ENCODE results near the gene KIAA0753. TPM values are rescaled to one million over a fixed set of nuclear protein-coding genes. Genes with fewer than 3 reads are reported as not detected.

Gene KIAA0753
- total and polyA plus RNA-seq, 9 of the 15 experiments (the other 6 are each of a cell fraction or from before 2014, with no cell fraction given) = 2.0 to 9.0 (median 6.9) TPM

- no peak for TF ChIP-seq TFE3 (CRISPR knock-in tag; IDR thresholded peaks at IDR 0.05)
Observed at GRCh38 chr17:6536053-6536452, 104.5 kb downstream of the KIAA0753 start (continued).

- Histone ChIP-seq H3K4me2 (ENCODE audit: insufficient read depth, low read length) (no peak overlapping the region), H3K27ac (ENCODE audit: extremely low read depth, low read depth, low read length) (no peak overlapping the region), H2AFZ (ENCODE audit: low read depth, low read length) (no peak overlapping the region), H3K4me3 (no peak overlapping the region), H3K9me3 (replicated peaks; ENCODE audit: control insufficient read depth, insufficient read depth, low read depth, low read length) (no peaks in the 10 kb centered on the region; the same call in 1 of the 2 replicates), H3K4me1 (replicated peaks in 1 of 2; ENCODE audit: control insufficient read depth in 2 of 2, insufficient read depth in 2 of 2, low read length in 2 of 2) (no peaks in the 10 kb centered on the region), H3K9me1 (ENCODE audit: control insufficient read depth, insufficient read depth, low read length) (no peaks in the 10 kb centered on the region), H3K27me3 (ENCODE audit: control insufficient read depth in 2 of 2, insufficient read depth in 2 of 2, low read length in 2 of 2) (peaks cover 4 to 32% of the 10 kb centered on the region in 2 experiments; a peak in 4 of 5 replicates), H3K79me2 (ENCODE audit: control insufficient read depth, insufficient read depth, low read length) (no peaks in the 10 kb centered on the region), H4K20me1 (replicated peaks; ENCODE audit: control insufficient read depth, insufficient read depth, low read length) (no peaks in the 10 kb centered on the region), H3K9ac (ENCODE audit: insufficient read depth in 1 of 2, low read depth in 2 of 2, low read length in 2 of 2) (no peak overlapping the region), H3K36me3 (ENCODE audit: control insufficient read depth, insufficient read depth, low read length) (no peaks in the 10 kb centered on the region)
- WGBS (ENCODE audit: insufficient coverage, low coverage, missing lambda C conversion rate) = 0% methylated on average over 2 of the region's 3 CpGs
- ChIA-PET CTCF (ENCODE audit: low intra/inter-chr PET ratio) (no interaction called here), POLR2A (interaction anchor here (0.7 to 1.9 kb wide), 2 partner anchors 11 to 16 kb away, joined by 3 to 6 read pairs; no protein-coding TSS in a partner anchor)
- intact Hi-C loops (cut with micrococcal nuclease) = no loop called here
- no peak for DNase-seq (ENCODE audit: extremely low read depth in 1 of 4, low spot score in 3 of 4)
- no peak for TF ChIP-seq ZNF282 (CRISPR knock-in tag; IDR thresholded peaks at IDR 0.05)
- no peak for ATAC-seq
- no TSS peak for BruUV-seq (replicated peaks)
- in situ Hi-C loops (cut with MboI) = no loop called here
- no peak for FAIRE-seq
Observed at GRCh38 chr17:6534846-6535514, 105.5 kb downstream of the KIAA0753 start.

Measured in K562 (cell line).